Measurements from ENCODE around the gene MACROD2.

DNA sequence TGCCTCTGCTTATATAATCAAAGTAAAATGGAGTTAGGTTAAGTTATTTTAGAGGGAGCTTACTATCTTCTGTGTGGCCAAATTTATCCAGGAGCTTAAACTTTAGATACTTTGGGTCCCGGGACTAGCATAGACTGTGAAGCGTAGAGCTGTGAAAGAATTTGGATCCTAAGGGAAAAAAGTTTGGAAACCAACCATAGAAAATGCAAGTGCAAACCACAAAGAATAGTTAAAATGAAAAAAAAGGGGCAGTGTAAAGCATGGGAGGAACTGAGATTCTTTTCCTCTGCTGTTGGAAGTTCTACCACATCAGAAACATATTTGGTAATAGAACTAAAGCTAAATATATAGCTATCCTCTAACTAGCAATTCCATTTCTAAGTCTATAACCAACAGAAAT is 574.3 kb downstream of the MACROD2 start:
- TF ChIP-seq, protein P1, sequence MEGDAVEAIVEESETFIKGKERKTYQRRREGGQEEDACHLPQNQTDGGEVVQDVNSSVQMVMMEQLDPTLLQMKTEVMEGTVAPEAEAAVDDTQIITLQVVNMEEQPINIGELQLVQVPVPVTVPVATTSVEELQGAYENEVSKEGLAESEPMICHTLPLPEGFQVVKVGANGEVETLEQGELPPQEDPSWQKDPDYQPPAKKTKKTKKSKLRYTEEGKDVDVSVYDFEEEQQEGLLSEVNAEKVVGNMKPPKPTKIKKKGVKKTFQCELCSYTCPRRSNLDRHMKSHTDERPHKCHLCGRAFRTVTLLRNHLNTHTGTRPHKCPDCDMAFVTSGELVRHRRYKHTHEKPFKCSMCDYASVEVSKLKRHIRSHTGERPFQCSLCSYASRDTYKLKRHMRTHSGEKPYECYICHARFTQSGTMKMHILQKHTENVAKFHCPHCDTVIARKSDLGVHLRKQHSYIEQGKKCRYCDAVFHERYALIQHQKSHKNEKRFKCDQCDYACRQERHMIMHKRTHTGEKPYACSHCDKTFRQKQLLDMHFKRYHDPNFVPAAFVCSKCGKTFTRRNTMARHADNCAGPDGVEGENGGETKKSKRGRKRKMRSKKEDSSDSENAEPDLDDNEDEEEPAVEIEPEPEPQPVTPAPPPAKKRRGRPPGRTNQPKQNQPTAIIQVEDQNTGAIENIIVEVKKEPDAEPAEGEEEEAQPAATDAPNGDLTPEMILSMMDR (optimal IDR thresholded peaks at IDR 0.05 in 1 of 3, IDR thresholded peaks at IDR 0.05 in 1 of 3, conservative IDR thresholded peaks at IDR 0.05 in 1 of 3; ENCODE audit: extremely low read depth in 1 of 3, insufficient read depth in 2 of 3, low read length in 3 of 3): no peak
- TF ChIP-seq EZH2 (IDR thresholded peaks at IDR 0.05; ENCODE audit: low read length): no peak
